Measurements from ENCODE around the gene USP3.

Gene USP3

GRCh38 chr15:63544258-63545026, 40.0 kb downstream of the USP3 start:
- DNase-seq (ENCODE audit: low spot score) = no peak

GRCh38 chr15:63545520-63545919, 41.1 kb downstream of the USP3 start:
- no peak for DNase-seq (ENCODE audit: low spot score)

- no peak for DNase-seq (ENCODE audit: low spot score)
Measured at GRCh38 chr15:63551400-63551799, 47.0 kb downstream of the USP3 start.

- no peak for DNase-seq (ENCODE audit: low spot score)
Measured at GRCh38 chr15:63553388-63553791, 49.0 kb downstream of the USP3 start.

GRCh38 chr15:63554337-63554927, 50.0 kb downstream of the USP3 start:
- no peak for DNase-seq (ENCODE audit: low spot score)

- no peak for DNase-seq (ENCODE audit: low spot score)
Measured at GRCh38 chr15:63555507-63555906, 51.1 kb downstream of the USP3 start.

- no peak for DNase-seq (ENCODE audit: low spot score)
Measured at GRCh38 chr15:63556246-63556645, 51.9 kb downstream of the USP3 start.

- no peak for DNase-seq (ENCODE audit: low spot score)
Measured at GRCh38 chr15:63556736-63557135, 52.3 kb downstream of the USP3 start.

- DNase-seq (ENCODE audit: low spot score) = no peak
Measured at GRCh38 chr15:63559753-63560152, 55.4 kb downstream of the USP3 start.

GRCh38 chr15:63560741-63561448, 56.5 kb downstream of the USP3 start:
- DNase-seq (ENCODE audit: low spot score) = no peak

- DNase-seq (ENCODE audit: low spot score) = no peak
Measured at GRCh38 chr15:63564093-63564492, 59.7 kb downstream of the USP3 start.

GRCh38 chr15:63565536-63566186, 61.3 kb downstream of the USP3 start:
- no peak for DNase-seq (ENCODE audit: low spot score)

- DNase-seq (ENCODE audit: low spot score) = no peak
Measured at GRCh38 chr15:63572749-63573464, 68.5 kb downstream of the USP3 start.

- peak; percentile 18 for DNase-seq (ENCODE audit: low spot score)
Measured at GRCh38 chr15:63573533-63573932, 69.1 kb downstream of the USP3 start.

GRCh38 chr15:63575312-63575711, 70.9 kb downstream of the USP3 start:
- no peak for DNase-seq (ENCODE audit: low spot score)

- no peak for DNase-seq (ENCODE audit: low spot score)
Measured at GRCh38 chr15:63576441-63576840, 72.0 kb downstream of the USP3 start.

GRCh38 chr15:63582179-63582578, 77.8 kb downstream of the USP3 start:
- no peak for DNase-seq (ENCODE audit: low spot score)

GRCh38 chr15:63582718-63583426, 78.5 kb downstream of the USP3 start:
- DNase-seq (ENCODE audit: low spot score) = no peak

- no peak for DNase-seq (ENCODE audit: low spot score)
Measured at GRCh38 chr15:63586790-63587189, 82.4 kb downstream of the USP3 start.

GRCh38 chr15:63587527-63587926, 83.1 kb downstream of the USP3 start:
- DNase-seq (ENCODE audit: low spot score) = no peak

- DNase-seq (ENCODE audit: low spot score) = no peak
Measured at GRCh38 chr15:63588826-63589225, 84.4 kb downstream of the USP3 start.
